PC-9 (cell line): ENCODE results near the gene TASOR2.

Experiments
- EZH2 ChIP-seq: fragments of 200-600 bp; sonication (generic); IDR thresholded peaks from 2 replicates; pipeline ENCODE4 v1.8.0; 2017; ENCODE audit warnings: antibody characterized with exemption, low read depth
- TF ChIP-seq, protein P1 (sequence below): fragments of 200-600 bp; sonication (generic); conservative IDR thresholded peaks from 2 replicates; pipeline ENCODE4 v1.6.1; 2017; ENCODE audit warnings: mixed run types, antibody characterized with exemption, mild to moderate bottlenecking, moderate library complexity

DNA sequence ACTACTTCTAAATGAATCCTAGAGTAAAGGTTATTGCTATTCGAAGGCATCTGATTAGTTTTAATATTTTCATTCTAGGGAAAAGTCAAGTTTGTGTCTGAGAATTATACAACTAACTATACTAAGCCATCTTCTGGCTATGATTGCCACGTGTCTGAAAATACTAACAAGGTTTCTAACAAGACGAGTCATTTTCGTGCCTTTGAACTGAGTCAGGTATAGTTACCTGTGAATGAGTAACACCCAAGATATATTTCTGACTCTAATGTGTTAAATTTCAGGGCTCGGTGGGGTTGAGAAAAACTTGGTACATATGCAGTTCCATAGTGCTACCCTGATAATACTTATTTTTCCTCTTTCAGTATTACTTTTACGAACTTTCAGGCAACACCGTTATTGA, 35.5 kb downstream of the TASOR2 start:
- TF ChIP-seq, protein P1, sequence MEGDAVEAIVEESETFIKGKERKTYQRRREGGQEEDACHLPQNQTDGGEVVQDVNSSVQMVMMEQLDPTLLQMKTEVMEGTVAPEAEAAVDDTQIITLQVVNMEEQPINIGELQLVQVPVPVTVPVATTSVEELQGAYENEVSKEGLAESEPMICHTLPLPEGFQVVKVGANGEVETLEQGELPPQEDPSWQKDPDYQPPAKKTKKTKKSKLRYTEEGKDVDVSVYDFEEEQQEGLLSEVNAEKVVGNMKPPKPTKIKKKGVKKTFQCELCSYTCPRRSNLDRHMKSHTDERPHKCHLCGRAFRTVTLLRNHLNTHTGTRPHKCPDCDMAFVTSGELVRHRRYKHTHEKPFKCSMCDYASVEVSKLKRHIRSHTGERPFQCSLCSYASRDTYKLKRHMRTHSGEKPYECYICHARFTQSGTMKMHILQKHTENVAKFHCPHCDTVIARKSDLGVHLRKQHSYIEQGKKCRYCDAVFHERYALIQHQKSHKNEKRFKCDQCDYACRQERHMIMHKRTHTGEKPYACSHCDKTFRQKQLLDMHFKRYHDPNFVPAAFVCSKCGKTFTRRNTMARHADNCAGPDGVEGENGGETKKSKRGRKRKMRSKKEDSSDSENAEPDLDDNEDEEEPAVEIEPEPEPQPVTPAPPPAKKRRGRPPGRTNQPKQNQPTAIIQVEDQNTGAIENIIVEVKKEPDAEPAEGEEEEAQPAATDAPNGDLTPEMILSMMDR, result no peak
- no peak for TF ChIP-seq EZH2
